Measurements from ENCODE around the gene PALLD.

DNA sequence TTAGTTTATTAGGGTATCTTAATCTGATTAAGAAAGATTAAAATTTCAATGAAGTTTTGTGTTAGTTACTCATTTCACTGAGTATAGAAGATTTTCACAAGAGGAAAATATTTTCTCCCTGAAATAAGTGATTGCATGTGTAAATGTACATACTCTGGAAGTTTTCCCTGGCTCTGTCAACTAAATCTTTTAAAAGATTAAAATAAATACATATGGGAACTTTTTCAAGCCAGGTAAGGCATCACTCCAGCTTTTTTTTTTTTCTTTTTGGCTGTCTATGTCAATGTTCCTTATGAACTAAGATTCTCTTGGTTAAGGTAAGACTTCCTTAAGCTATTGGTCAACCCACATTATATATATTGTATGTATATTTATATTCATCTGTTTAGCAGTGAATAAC, 395.6 kb downstream of the PALLD start:
- TF ChIP-seq, protein P1, sequence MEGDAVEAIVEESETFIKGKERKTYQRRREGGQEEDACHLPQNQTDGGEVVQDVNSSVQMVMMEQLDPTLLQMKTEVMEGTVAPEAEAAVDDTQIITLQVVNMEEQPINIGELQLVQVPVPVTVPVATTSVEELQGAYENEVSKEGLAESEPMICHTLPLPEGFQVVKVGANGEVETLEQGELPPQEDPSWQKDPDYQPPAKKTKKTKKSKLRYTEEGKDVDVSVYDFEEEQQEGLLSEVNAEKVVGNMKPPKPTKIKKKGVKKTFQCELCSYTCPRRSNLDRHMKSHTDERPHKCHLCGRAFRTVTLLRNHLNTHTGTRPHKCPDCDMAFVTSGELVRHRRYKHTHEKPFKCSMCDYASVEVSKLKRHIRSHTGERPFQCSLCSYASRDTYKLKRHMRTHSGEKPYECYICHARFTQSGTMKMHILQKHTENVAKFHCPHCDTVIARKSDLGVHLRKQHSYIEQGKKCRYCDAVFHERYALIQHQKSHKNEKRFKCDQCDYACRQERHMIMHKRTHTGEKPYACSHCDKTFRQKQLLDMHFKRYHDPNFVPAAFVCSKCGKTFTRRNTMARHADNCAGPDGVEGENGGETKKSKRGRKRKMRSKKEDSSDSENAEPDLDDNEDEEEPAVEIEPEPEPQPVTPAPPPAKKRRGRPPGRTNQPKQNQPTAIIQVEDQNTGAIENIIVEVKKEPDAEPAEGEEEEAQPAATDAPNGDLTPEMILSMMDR (IDR thresholded peaks at IDR 0.05), result no peak
- no peak for TF ChIP-seq POLR2A (IDR thresholded peaks at IDR 0.05)

All from testis (tissue), 2 donors.